ENCODE results near the gene ANXA5. TPM values are rescaled to one million over a fixed set of nuclear protein-coding genes. Genes with fewer than 3 reads are reported as not detected.

The ANXA5 gene
- total and polyA plus RNA-seq, 9 of the 15 experiments (the other 6 are each of a cell fraction or from before 2014, with no cell fraction given) = 49.9 to 131 (median 84.5) TPM

- TF ChIP-seq SMAD4 (CRISPR knock-in tag; conservative IDR thresholded peaks at IDR 0.05) (no peak), ZMIZ1 (IDR thresholded peaks at IDR 0.05; ENCODE audit: low read depth in 2 of 2, low read length in 2 of 2) (no peak), PCBP2 (IDR thresholded peaks at IDR 0.05; ENCODE audit: low read depth, low read length, poor library complexity, severe bottlenecking) (no peak), RFX1 (IDR thresholded peaks at IDR 0.05) (no peak), ZNF57 (CRISPR knock-in tag; IDR thresholded peaks at IDR 0.05) (no peak), ILK (tag; IDR thresholded peaks at IDR 0.05; ENCODE audit: borderline replicate concordance, low read depth) (no peak), ZNF212 (CRISPR knock-in tag; IDR thresholded peaks at IDR 0.05) (no peak), ZC3H8 (IDR thresholded peaks at IDR 0.05) (no peak)
These were observed 54.5 kb downstream of the ANXA5 start (continued) for GRCh38 chr4:121642292-121642691.

- H3K9me3 ChIP-seq (replicated peaks; ENCODE audit: control insufficient read depth, insufficient read depth, low read depth, low read length) = no peaks in the 10 kb centered on the region
- in situ Hi-C loops (cut with MboI) (no loop called here), intact Hi-C loops (cut with micrococcal nuclease) (no loop called here)
- H3K27me3 ChIP-seq (ENCODE audit: control insufficient read depth in 2 of 2, insufficient read depth in 2 of 2, low read length in 2 of 2) = peaks cover 8 to 9% of the 10 kb centered on the region in 2 experiments; a peak in 3 of 5 replicates
- no peaks in the 10 kb centered on the region for H3K36me3 ChIP-seq (ENCODE audit: control insufficient read depth, insufficient read depth, low read length)
- no peaks in the 10 kb centered on the region for H4K20me1 ChIP-seq (replicated peaks; ENCODE audit: control insufficient read depth, insufficient read depth, low read length)
- no peaks in the 10 kb centered on the region for H3K79me2 ChIP-seq (ENCODE audit: control insufficient read depth, insufficient read depth, low read length)
- ChIA-PET CTCF (ENCODE audit: low intra/inter-chr PET ratio) (no interaction called here), POLR2A (interaction anchor here (0.6 kb wide), 1 partner anchor 149 kb away, joined by 3 read pairs; no protein-coding TSS in a partner anchor)
- no peak overlapping the region for H3K4me3 ChIP-seq
- H3K9ac ChIP-seq (ENCODE audit: insufficient read depth in 1 of 2, low read depth in 2 of 2, low read length in 2 of 2) = no peak overlapping the region
- no peak overlapping the region for H3K27ac ChIP-seq (ENCODE audit: extremely low read depth, low read depth, low read length)
- H3K9me1 ChIP-seq (ENCODE audit: control insufficient read depth, insufficient read depth, low read length) = no peaks in the 10 kb centered on the region
- H2AFZ ChIP-seq (ENCODE audit: low read depth, low read length) = no peak overlapping the region
- FAIRE-seq = no peak
- DNase-seq (ENCODE audit: extremely low read depth in 1 of 4, low spot score in 3 of 4) = no peak
- no peak for ATAC-seq
- H3K4me1 ChIP-seq (replicated peaks in 1 of 2; ENCODE audit: control insufficient read depth in 2 of 2, insufficient read depth in 2 of 2, low read length in 2 of 2) = no peaks in the 10 kb centered on the region
- WGBS (ENCODE audit: insufficient coverage, low coverage, missing lambda C conversion rate) = 0% methylated on average over 4 of the region's 4 CpGs
- no peak overlapping the region for H3K4me2 ChIP-seq (ENCODE audit: insufficient read depth, low read length)
- no TSS peak for BruUV-seq (replicated peaks)
- no peak for TF ChIP-seq TBL1XR1 (IDR thresholded peaks at IDR 0.05; ENCODE audit: low read length in 2 of 2)
- TF ChIP-seq ZSCAN29 (IDR thresholded peaks at IDR 0.05) = no peak
- no peak for TF ChIP-seq KAT2B (IDR thresholded peaks at IDR 0.05; ENCODE audit: low read depth, low read length)
- no peak for TF ChIP-seq ZNF431 (CRISPR knock-in tag; IDR thresholded peaks at IDR 0.05)
- no peak for TF ChIP-seq GABPB2 (CRISPR knock-in tag; conservative IDR thresholded peaks at IDR 0.05)
- no peak for TF ChIP-seq IRF2 (CRISPR knock-in tag; IDR thresholded peaks at IDR 0.05)
- no peak for TF ChIP-seq ATF7 (IDR thresholded peaks at IDR 0.05)
- no peak for TF ChIP-seq RNF219 (CRISPR knock-in tag; IDR thresholded peaks at IDR 0.05)
- no peak for TF ChIP-seq ARID1B (IDR thresholded peaks at IDR 0.05)
These were observed 63.1 kb downstream of the ANXA5 start for GRCh38 chr4:121633653-121634052.
